Sigmoid colon (tissue), 7 donors: ENCODE data around the gene CENPO. TPM values are rescaled to one million over a fixed set of nuclear protein-coding genes. Genes with fewer than 3 reads are reported as not detected.
"Not testable (repeated sequence)": the region's sequence is repeated elsewhere in the genome, so short reads cannot be mapped to it uniquely, and the experiment has no call there.

Experiments
- DNase-seq: peaks from one replicate; pipeline ENCODE4 v3.0.0-alpha.2; 2019
- H3K27ac ChIP-seq, 4 donors: fragments of 200-600 bp; sonication (generic); one replicate each; pipeline ENCODE4 v1.5.1; 2016 to 2019; ENCODE audit warnings: mild to moderate bottlenecking in 1 of 4
- H3K27me3 ChIP-seq, 3 donors: fragments of 200-600 bp; sonication (generic); one replicate each; pipeline ENCODE4 v1.5.1; 2019; ENCODE audit warnings: mild to moderate bottlenecking in 1 of 3
- H3K36me3 ChIP-seq, 4 donors: fragments of 200-600 bp; sonication (generic); one replicate each; pipeline ENCODE4 v1.5.1; 2016 to 2019
- H3K4me1 ChIP-seq, 4 donors: fragments of 200-600 bp; sonication (generic); one replicate each; pipeline ENCODE4 v1.5.1; 2017 to 2019
- H3K4me3 ChIP-seq, 4 donors: fragments of 200-600 bp; sonication (generic); one replicate each; pipeline ENCODE4 v1.5.1; 2017 to 2019; ENCODE audit warnings: mild to moderate bottlenecking in 2 of 4, moderate library complexity in 1 of 4
- H3K9me3 ChIP-seq, 4 donors: fragments of 200-600 bp in 3 of 4; sonication (generic) in 3 of 4; one replicate each; pipeline versions ENCODE4 v1.5.1 to v1.6.1; 2013 to 2019
- CTCF ChIP-seq, 4 experiments: fragments of 450-650 bp in 3 of 4; fragments of 200-600 bp in 1 of 4; IDR thresholded peaks; one replicate each; pipeline ENCODE4 v1.5.1; 2016 to 2019; ENCODE audit warnings: antibody characterized with exemption in 4 of 4, mild to moderate bottlenecking in 3 of 4, moderate library complexity in 2 of 4
- EP300 ChIP-seq, 4 donors: sonication (generic); formaldehyde crosslinking; IDR thresholded peaks; one replicate each; pipeline ENCODE4 v1.6.1; 2017; ENCODE audit warnings: antibody characterized with exemption in 4 of 4
- POLR2A ChIP-seq, 2 donors: fragments of 450-650 bp; IDR thresholded peaks; one replicate each; pipeline ENCODE4 v1.6.1; 2016; ENCODE audit warnings: antibody characterized with exemption in 2 of 2, mild to moderate bottlenecking in 2 of 2, moderate library complexity in 2 of 2
- POLR2AphosphoS5 ChIP-seq, 4 donors: sonication (generic); formaldehyde crosslinking; IDR thresholded peaks; one replicate each; pipeline ENCODE4 v1.6.1; 2017; ENCODE audit warnings: antibody characterized with exemption in 4 of 4
- WGBS, 2 donors: extraction: QIAGEN DNeasy Blood & Tissue Kit; methylation state at CpG; one replicate each; pipeline ENCODE4 v1.1.7; 2013; 5-methylcytosine and 5-hydroxymethylcytosine counted together
- intact Hi-C: fragments of 100-400 bp; cut with DNase I; formaldehyde crosslinking; loops from one replicate; pipeline ENCODE4 v1.15.1; 2023
- polyA plus RNA-seq, 3 donors: library from polyadenylated mRNA; stranded (reverse); fragments of 200-250 nt; gene quantifications; one replicate each; pipeline ENCODE4 v1.2.3, GENCODE V29; 2013
- total RNA-seq, 4 donors: library from RNA; depleted of rRNA; stranded (reverse); fragments of >200 nt; gene quantifications; one replicate each; pipeline ENCODE4 v1.1.0, GENCODE V29; 2016
- donor health status: healthy with polysubstance abuse.
- donor health status: Bipolar disorder and iron deficiency.
- donor health status: healthy.

The CENPO gene
- total and polyA plus RNA-seq, 7 donors, result 0.49 to 10.4 (median 4.9) TPM

GRCh38 chr2:24834733-24835395, 41.6 kb downstream of the CENPO start:
- Histone ChIP-seq H3K4me1 (no peaks in the 10 kb centered on the region), H3K27me3 (no peaks in the 10 kb centered on the region), H3K36me3 (peaks cover 0 to 18% (median 0%) of the 10 kb centered on the region in 4 donors), H3K9me3 (no peaks in the 10 kb centered on the region), H3K4me3 (no peak overlapping the region), H3K27ac (no peak overlapping the region)
- WGBS, 2 donors, result 95 to 97% methylated on average over 20 of the region's 20 CpGs
- DNase-seq, result no peak
- TF ChIP-seq POLR2A (IDR thresholded peaks at IDR 0.05) (no peak), EP300 (IDR thresholded peaks at IDR 0.05) (no peak), CTCF (IDR thresholded peaks at IDR 0.05) (no peak), POLR2AphosphoS5 (IDR thresholded peaks at IDR 0.05) (no peak)
- intact Hi-C loops, result no loop called here

GRCh38 chr2:24835411-24835810, 42.2 kb downstream of the CENPO start:
- H3K9me3 ChIP-seq, DNase-seq, H3K27me3 ChIP-seq, intact Hi-C loops, H3K4me1 ChIP-seq, H3K4me3 ChIP-seq, H3K27ac ChIP-seq: not testable (repeated sequence)
- 92 to 94% methylated on average over 8 of the region's 8 CpGs for WGBS, 2 donors
- peaks cover 0 to 18% (median 0%) of the 10 kb centered on the region in 4 donors for H3K36me3 ChIP-seq

GRCh38 chr2:24836206-24836605, 43.0 kb downstream of the CENPO start:
- DNase-seq, result no peak

GRCh38 chr2:24836706-24837105, 43.5 kb downstream of the CENPO start:
- H3K36me3 ChIP-seq, result peaks cover 0 to 23% (median 0%) of the 10 kb centered on the region in 4 donors
- 93 to 95% methylated on average over 9 of the region's 9 CpGs for WGBS, 2 donors
- no peak for DNase-seq
- H3K27ac ChIP-seq, result no peak overlapping the region
- H3K9me3 ChIP-seq, result no peaks in the 10 kb centered on the region
- TF ChIP-seq POLR2AphosphoS5 (IDR thresholded peaks at IDR 0.05), result no peak
- no peak for TF ChIP-seq POLR2A (IDR thresholded peaks at IDR 0.05)
- TF ChIP-seq EP300 (IDR thresholded peaks at IDR 0.05), result no peak
- TF ChIP-seq CTCF (IDR thresholded peaks at IDR 0.05), result no peak
- no peaks in the 10 kb centered on the region for H3K4me1 ChIP-seq
- no peaks in the 10 kb centered on the region for H3K27me3 ChIP-seq
- no peak overlapping the region for H3K4me3 ChIP-seq
- intact Hi-C loops, result no loop called here

More at GRCh38 chr2:24836206-24836605, 43.0 kb downstream of the CENPO start:
- Histone ChIP-seq H3K4me3 (no peak overlapping the region), H3K9me3 (no peaks in the 10 kb centered on the region), H3K36me3 (peaks cover 0 to 21% (median 0%) of the 10 kb centered on the region in 4 donors), H3K4me1 (no peaks in the 10 kb centered on the region), H3K27me3 (no peaks in the 10 kb centered on the region), H3K27ac (no peak overlapping the region)
- TF ChIP-seq CTCF (IDR thresholded peaks at IDR 0.05) (no peak), POLR2AphosphoS5 (IDR thresholded peaks at IDR 0.05) (no peak), POLR2A (IDR thresholded peaks at IDR 0.05) (no peak), EP300 (IDR thresholded peaks at IDR 0.05) (no peak)
- intact Hi-C loops, result no loop called here
- whole genome bisulfite sequencing, 2 donors, result 93 to 97% methylated on average over 8 of the region's 8 CpGs

- intact Hi-C loops, result no loop called here
These were observed 44.8 kb downstream of the CENPO start for GRCh38 chr2:24837996-24838513.

More at GRCh38 chr2:24837996-24838513, 44.8 kb downstream of the CENPO start:
- no peak for DNase-seq
- no peak for TF ChIP-seq EP300 (IDR thresholded peaks at IDR 0.05)
- TF ChIP-seq CTCF (IDR thresholded peaks at IDR 0.05), result no peak
- TF ChIP-seq POLR2AphosphoS5 (IDR thresholded peaks at IDR 0.05), result no peak
- TF ChIP-seq POLR2A (IDR thresholded peaks at IDR 0.05), result no peak
- Histone ChIP-seq H3K9me3 (no peaks in the 10 kb centered on the region), H3K4me3 (no peak overlapping the region), H3K4me1 (no peaks in the 10 kb centered on the region), H3K27me3 (no peaks in the 10 kb centered on the region), H3K36me3 (peaks cover 0 to 23% (median 0%) of the 10 kb centered on the region in 4 donors), H3K27ac (no peak overlapping the region)
- 88 to 91% methylated on average over 5 of the region's 5 CpGs for WGBS, 2 donors
